ENCODE data around the gene RPL15.
"Not testable (repeated sequence)": the region's sequence is repeated elsewhere in the genome, so short reads cannot be mapped to it uniquely, and the experiment has no call there.

DNA sequence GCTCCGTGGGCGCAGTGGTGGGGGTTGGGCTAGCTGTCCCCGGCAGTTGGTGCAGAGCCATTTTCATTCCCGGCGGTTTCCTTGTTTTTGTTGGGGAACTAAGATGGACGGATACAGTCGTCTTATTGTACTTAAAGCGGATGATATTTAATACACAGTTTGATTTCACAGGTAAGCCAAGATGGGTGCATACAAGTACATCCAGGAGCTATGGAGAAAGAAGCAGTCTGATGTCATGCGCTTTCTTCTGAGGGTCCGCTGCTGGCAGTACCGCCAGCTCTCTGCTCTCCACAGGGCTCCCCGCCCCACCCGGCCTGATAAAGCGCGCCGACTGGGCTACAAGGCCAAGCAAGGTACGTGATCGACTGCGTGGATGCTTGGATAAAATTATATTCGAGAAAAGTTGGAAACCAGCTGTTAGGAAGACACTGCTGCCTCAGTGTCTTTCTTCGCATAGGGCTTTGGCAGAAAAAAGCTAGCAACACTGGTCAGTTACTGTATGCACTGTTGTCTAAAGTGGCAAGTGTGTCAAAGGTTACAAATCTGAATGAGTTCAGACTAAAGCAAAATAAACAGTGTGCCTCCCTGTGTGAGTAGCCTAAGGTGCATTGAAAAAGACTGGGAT is 859 bp downstream of the RPL15 start:
- not testable (repeated sequence) for TF ChIP-seq EZH2 (optimal IDR thresholded peaks at IDR 0.05; ENCODE audit: low read depth, low read length); CTCF (IDR thresholded peaks at IDR 0.05; ENCODE audit: low read length)
